Cardiac muscle cell (in vitro differentiated cells and primary cell): ENCODE results near the gene B3GNT7. TPM values are rescaled to one million over a fixed set of nuclear protein-coding genes. Genes with fewer than 3 reads are reported as not detected.

Experiments
- DNase-seq, 2 donors: peaks; one replicate each; pipeline versions ENCODE4 v3.0.0 to v3.0.0-alpha.2; 2010 to 2017; ENCODE audit warnings: low read depth in 1 of 2, low spot score in 1 of 2
- H3K27ac ChIP-seq: fragments of 200-600 bp; sonication (generic); 2 replicates; pipeline ENCODE4 v1.5.1; 2016
- H3K27me3 ChIP-seq: fragments of 200-600 bp; sonication (generic); 2 replicates; pipeline ENCODE4 v1.6.0; 2016; ENCODE audit warnings: control low read depth
- H3K36me3 ChIP-seq: fragments of 200-600 bp; sonication (generic); 2 replicates; pipeline ENCODE4 v1.5.1; 2016; ENCODE audit warnings: control low read depth
- H3K4me1 ChIP-seq: fragments of 200-600 bp; sonication (generic); 2 replicates; pipeline ENCODE4 v1.8.1; 2017; ENCODE audit warnings: low read depth, mild to moderate bottlenecking, mixed run types
- H3K4me3 ChIP-seq: fragments of 200-600 bp; sonication (generic); 2 replicates; pipeline ENCODE4 v1.5.1; 2016; ENCODE audit warnings: mild to moderate bottlenecking
- H3K9me3 ChIP-seq: fragments of 200-600 bp; sonication (generic); 2 replicates; pipeline ENCODE4 v1.5.1; 2017; ENCODE audit warnings: low read depth, mild to moderate bottlenecking, control low read depth
- CTCF ChIP-seq: IDR thresholded peaks from 2 replicates; pipeline ENCODE4 v1.5.1; 2012; ENCODE audit warnings: low read depth, mild to moderate bottlenecking, low read length
- polyA plus RNA-seq: library from polyadenylated mRNA; unstranded; fragments of >200 nt; fragmentation: Nextera tagmentation; extraction: Ambion mirVana; gene quantifications from 2 replicates; pipeline ENCODE4 v1.2.1, GENCODE V29; 2016
- total RNA-seq: library from RNA; depleted of rRNA; stranded (reverse); fragments of >200 nt; gene quantifications from 2 replicates; pipeline ENCODE4 v1.2.3, GENCODE V29; 2016

B3GNT7 gene
- total and polyA plus RNA-seq, 2 experiments from 2014 or later = 2.9 to 15.8 TPM

GRCh38 chr2:231387904-231388724, 7.4 kb upstream of the B3GNT7 start:
- peak overlapping the region; percentile 60 for H3K27ac ChIP-seq
- no peaks in the 10 kb centered on the region for H3K27me3 ChIP-seq
- TF ChIP-seq CTCF = peak; percentile 20
- no peak overlapping the region for H3K4me3 ChIP-seq
- H3K36me3 ChIP-seq = no peaks in the 10 kb centered on the region
- no peaks in the 10 kb centered on the region for H3K9me3 ChIP-seq
- peak; percentile 41 to 74 for DNase-seq
- H3K4me1 ChIP-seq = peaks cover 14% of the 10 kb centered on the region

GRCh38 chr2:231388725-231389346, 6.7 kb upstream of the B3GNT7 start:
- H3K27ac ChIP-seq = no peak overlapping the region
- no peaks in the 10 kb centered on the region for H3K36me3 ChIP-seq
- no peaks in the 10 kb centered on the region for H3K27me3 ChIP-seq
- H3K9me3 ChIP-seq = no peaks in the 10 kb centered on the region
- no peak overlapping the region for H3K4me3 ChIP-seq
- no peak for TF ChIP-seq CTCF
- H3K4me1 ChIP-seq = peaks cover 19% of the 10 kb centered on the region
- DNase-seq = no peak

GRCh38 chr2:231390667-231391066, 4.8 kb upstream of the B3GNT7 start:
- peaks cover 6% of the 10 kb centered on the region for H3K27me3 ChIP-seq
- H3K4me1 ChIP-seq = peaks cover 19% of the 10 kb centered on the region
- no peaks in the 10 kb centered on the region for H3K9me3 ChIP-seq
- no peak overlapping the region for H3K27ac ChIP-seq
- H3K36me3 ChIP-seq = no peaks in the 10 kb centered on the region
- DNase-seq = no peak
- TF ChIP-seq CTCF = no peak
- no peak overlapping the region for H3K4me3 ChIP-seq

GRCh38 chr2:231391981-231392380, 3.5 kb upstream of the B3GNT7 start:
- Histone ChIP-seq H3K36me3 (no peaks in the 10 kb centered on the region), H3K9me3 (no peaks in the 10 kb centered on the region), H3K27me3 (peaks cover 14% of the 10 kb centered on the region), H3K4me1 (peaks cover 19% of the 10 kb centered on the region), H3K4me3 (no peak overlapping the region), H3K27ac (no peak overlapping the region)
- DNase-seq = no peak
- no peak for TF ChIP-seq CTCF

GRCh38 chr2:231392431-231393148, 2.9 kb upstream of the B3GNT7 start:
- Histone ChIP-seq H3K27ac (no peak overlapping the region), H3K36me3 (no peaks in the 10 kb centered on the region), H3K4me1 (peaks cover 19% of the 10 kb centered on the region), H3K4me3 (no peak overlapping the region), H3K9me3 (no peaks in the 10 kb centered on the region), H3K27me3 (peaks cover 14% of the 10 kb centered on the region)
- no peak for DNase-seq
- no peak for TF ChIP-seq CTCF
